HCT116 (cell line): Measurements from ENCODE around the gene POGLUT2. TPM values are rescaled to one million over a fixed set of nuclear protein-coding genes. Genes with fewer than 3 reads are reported as not detected.

Experiments used
- ATAC-seq: fragments of 200-7000 bp; cut with Tn5 transposase; 2 replicates; pipeline ENCODE4 v1.9.1; 2020; ENCODE audit warnings: mild to moderate bottlenecking, moderate library complexity
- BruUV-seq: library from RNA; stranded (reverse); fragments of 400-500 nt; replicated peaks from 2 replicates; lab custom pipeline; 2021; lab: Mats Ljungman, UMichigan
- CTCF ChIA-PET: fragments of 300-600 bp; sonication (Branson Sonifier 250); formaldehyde crosslinking; loops from one replicate; lab custom pipeline; 2021; ENCODE audit warnings: antibody characterized with exemption; lab: Charles Lee
- POLR2A ChIA-PET: fragments of 300-600, 350-600 bp; sonication (Branson Sonifier 250); formaldehyde crosslinking; loops from one replicate; lab custom pipeline; 2021; ENCODE audit warnings: antibody characterized with exemption; lab: Charles Lee
- RAD21 ChIA-PET, 2 experiments: fragments of 300-600 bp; sonication (Branson Sonifier 250); formaldehyde crosslinking; loops; one replicate each; lab custom pipeline; 2023; ENCODE audit warnings: low total read pairs in 2 of 2; ENCODE audit not compliant: uncharacterized antibody in 2 of 2, unreplicated experiment in 2 of 2, low non-redundant PET in 1 of 2; lab: Charles Lee
- DNase-seq: peaks from one replicate; pipeline ENCODE4 v3.0.0-alpha.2; 2010; ENCODE audit warnings: low read depth, low spot score
- H2AFZ ChIP-seq: fragments of 200-600 bp; shearing (Covaris generic), sonication (generic); 2 replicates; pipeline ENCODE4 v1.6.1; 2017; ENCODE audit warnings: low read depth, mixed run types, mixed read lengths, antibody characterized with exemption, low read length; ENCODE audit not compliant: poor library complexity, severe bottlenecking
- H3K27ac ChIP-seq: 2 replicates; pipeline ENCODE4 v1.5.1; 2012; ENCODE audit warnings: low read depth, low read length
- H3K27me3 ChIP-seq: fragments of 200-600 bp; sonication (generic); 2 replicates; pipeline ENCODE4 v1.6.1; 2016; ENCODE audit warnings: mixed run types, low read length, mixed read lengths; ENCODE audit not compliant: insufficient read depth
- H3K36me3 ChIP-seq, 2 experiments: fragments of 200-500 bp in 1 of 2; fragments of 200-600 bp in 1 of 2; sonication (Bioruptor generic) in 1 of 2; sonication (generic) in 1 of 2; 2 replicates each; pipeline versions ENCODE4 v1.5.1 to v1.6.1; 2014 to 2016; ENCODE audit warnings: low read length in 2 of 2, inconsistent platforms in 1 of 2, mixed read lengths in 1 of 2, mixed run types in 1 of 2; ENCODE audit not compliant: insufficient read depth in 2 of 2, control insufficient read depth in 1 of 2
- H3K4me1 ChIP-seq, 2 experiments: fragments of 200-600 bp in 1 of 2; sonication (generic) in 1 of 2; 2 replicates each; pipeline versions ENCODE4 v1.5.1 to v1.6.1; 2012 to 2017; ENCODE audit warnings: low read length in 2 of 2, inconsistent platforms in 1 of 2, mild to moderate bottlenecking in 1 of 2, mixed read lengths in 1 of 2, mixed run types in 1 of 2, moderate library complexity in 1 of 2; ENCODE audit not compliant: insufficient read depth in 2 of 2, control insufficient read depth in 1 of 2
- H3K4me2 ChIP-seq: fragments of 200-600 bp; sonication (generic); 2 replicates; pipeline ENCODE4 v1.6.1; 2017; ENCODE audit warnings: mixed run types, low read length, mixed read lengths
- H3K4me3 ChIP-seq, 2 experiments: fragments of 200-600 bp in 1 of 2; sonication (generic) in 1 of 2; replicated peaks in 1 of 2; 2 replicates each; pipeline ENCODE4 v1.5.1; 2011 to 2016; ENCODE audit warnings: low read length in 2 of 2, control low read depth in 1 of 2, low read depth in 1 of 2, mild to moderate bottlenecking in 1 of 2, mixed read lengths in 1 of 2, mixed run types in 1 of 2
- H3K79me2 ChIP-seq: fragments of 200-600 bp; sonication (generic); 2 replicates; pipeline ENCODE4 v1.6.1; 2017; ENCODE audit warnings: mild to moderate bottlenecking, mixed run types, low read length, moderate library complexity, mixed read lengths; ENCODE audit not compliant: insufficient read depth
- H3K9ac ChIP-seq: fragments of 200-600 bp; sonication (generic); 2 replicates; pipeline ENCODE4 v1.6.1; 2016; ENCODE audit warnings: low read length, mixed read lengths
- H3K9me2 ChIP-seq: fragments of 200-600 bp; sonication (generic), shearing (Covaris generic); 2 replicates; pipeline ENCODE4 v1.6.1; 2017; ENCODE audit warnings: mixed run types, mild to moderate bottlenecking, moderate library complexity; ENCODE audit not compliant: insufficient read depth
- H3K9me3 ChIP-seq, 2 experiments: fragments of 200-500 bp in 1 of 2; fragments of 200-600 bp in 1 of 2; sonication (Bioruptor generic) in 1 of 2; sonication (generic) in 1 of 2; 2 replicates each; pipeline ENCODE4 v1.6.1; 2014 to 2017; ENCODE audit warnings: low read length in 2 of 2, mixed read lengths in 2 of 2, inconsistent platforms in 1 of 2, low read depth in 1 of 2, mild to moderate bottlenecking in 1 of 2, mixed run types in 1 of 2, moderate library complexity in 1 of 2; ENCODE audit not compliant: control insufficient read depth in 1 of 2, insufficient read depth in 1 of 2
- H4K20me1 ChIP-seq: fragments of 200-600 bp; sonication (generic), shearing (Covaris generic); 2 replicates; pipeline ENCODE4 v1.6.1; 2017; ENCODE audit warnings: mixed run types, mild to moderate bottlenecking, moderate library complexity; ENCODE audit not compliant: insufficient read depth
- ATF3 ChIP-seq: IDR thresholded peaks from 2 replicates; pipeline ENCODE4 v1.6.1; 2012
- CEBPB ChIP-seq: IDR thresholded peaks from 2 replicates; pipeline ENCODE4 v1.6.1; 2012; ENCODE audit warnings: low read depth
- EGR1 ChIP-seq: IDR thresholded peaks from 2 replicates; pipeline ENCODE4 v1.6.1; 2012; ENCODE audit warnings: low read depth
- ELF1 ChIP-seq: IDR thresholded peaks from 2 replicates; pipeline ENCODE4 v1.6.1; 2012; ENCODE audit warnings: low read depth, borderline replicate concordance
- EZH2 ChIP-seq: fragments of 200-600 bp; sonication (generic); IDR thresholded peaks from 2 replicates; pipeline ENCODE4 v1.6.1; 2017; ENCODE audit warnings: antibody characterized with exemption, mixed run types
- EZH2phosphoT487 ChIP-seq: fragments of 200-600 bp; IDR thresholded peaks from 2 replicates; pipeline ENCODE4 v1.6.1; 2018; ENCODE audit warnings: antibody characterized with exemption, borderline replicate concordance
- JUND ChIP-seq: IDR thresholded peaks from 2 replicates; pipeline ENCODE4 v1.6.1; 2012
- POLR2A ChIP-seq: IDR thresholded peaks from 2 replicates; pipeline ENCODE4 v1.7.0; 2011; ENCODE audit warnings: borderline replicate concordance; ENCODE audit not compliant: insufficient read depth, insufficient read length; ENCODE audit errors: extremely low read depth
- RAD21 ChIP-seq: IDR thresholded peaks from 2 replicates; pipeline ENCODE4 v1.6.1; 2012; ENCODE audit warnings: low read depth, mild to moderate bottlenecking
- REST ChIP-seq: IDR thresholded peaks from 2 replicates; pipeline ENCODE4 v1.6.1; 2012; ENCODE audit warnings: low read depth
- SIN3A ChIP-seq: IDR thresholded peaks from 2 replicates; pipeline ENCODE4 v1.6.1; 2012; ENCODE audit warnings: low read depth
- SP1 ChIP-seq: IDR thresholded peaks from 2 replicates; pipeline ENCODE4 v1.6.1; 2012; ENCODE audit warnings: low read depth
- SRF ChIP-seq: IDR thresholded peaks from 2 replicates; pipeline ENCODE4 v1.6.1; 2012; ENCODE audit warnings: low read depth
- TCF7L2 ChIP-seq: IDR thresholded peaks from 2 replicates; pipeline ENCODE4 v1.7.0; 2011; ENCODE audit warnings: borderline replicate concordance, inconsistent platforms; ENCODE audit not compliant: insufficient read depth, insufficient read length; ENCODE audit errors: extremely low read depth
- YY1 ChIP-seq: IDR thresholded peaks from 2 replicates; pipeline ENCODE4 v1.6.1; 2011; ENCODE audit warnings: low read length, low read depth, moderate library complexity, mild to moderate bottlenecking; ENCODE audit not compliant: insufficient replicate concordance; ENCODE audit errors: extremely low read depth
- ZFX ChIP-seq: fragments of 450-650 bp; IDR thresholded peaks from 2 replicates; pipeline ENCODE4 v1.6.1; 2017
- ZNF274 ChIP-seq: fragments of 200-500 bp; sonication (Bioruptor generic); IDR thresholded peaks from 2 replicates; pipeline ENCODE4 v1.6.1; 2014; ENCODE audit warnings: mild to moderate bottlenecking, low read depth, low read length, inconsistent platforms
- intact Hi-C: fragments of 100-400 bp; cut with micrococcal nuclease; formaldehyde crosslinking; loops from 2 replicates; pipeline ENCODE4 v1.10.0; 2022
- total RNA-seq: library from RNA; stranded (reverse); gene quantifications from one replicate; pipeline ENCODE4 v1.2.1, GENCODE V29; 2021; ENCODE audit not compliant: unreplicated experiment
- TF ChIP-seq, protein P1 (sequence below), 3 experiments: fragments of 200-600 bp in 1 of 3; sonication (generic) in 1 of 3; IDR thresholded peaks in 2 of 3; conservative IDR thresholded peaks in 1 of 3; 2 replicates each; pipeline ENCODE4 v1.5.1; 2012 to 2017; ENCODE audit warnings: low read depth in 2 of 3, low read length in 2 of 3, antibody characterized with exemption in 1 of 3, borderline replicate concordance in 1 of 3, control low read depth in 1 of 3, mild to moderate bottlenecking in 1 of 3, mixed read lengths in 1 of 3, mixed run types in 1 of 3, moderate library complexity in 1 of 3; ENCODE audit not compliant: insufficient read depth in 1 of 3
- TF ChIP-seq, protein P2 (sequence below): IDR thresholded peaks from 2 replicates; pipeline ENCODE4 v1.6.1; 2011; ENCODE audit warnings: mild to moderate bottlenecking, low read length, moderate library complexity; ENCODE audit not compliant: insufficient replicate concordance; ENCODE audit errors: extremely low read depth
- TF ChIP-seq, protein P3 (sequence below): IDR thresholded peaks from 2 replicates; pipeline ENCODE4 v1.6.1; 2012

Gene POGLUT2
- total RNA-seq, 1 experiment from 2014 or later = 4.8 TPM

- no peaks in the 10 kb centered on the region for H3K79me2 ChIP-seq
- RAD21 ChIA-PET = no interaction called here
- H3K9ac ChIP-seq = no peak overlapping the region
- TF ChIP-seq POLR2A (no peak), ZNF274 (no peak), SIN3A (no peak), EGR1 (no peak), ATF3 (no peak), EZH2phosphoT487 (no peak), ELF1 (no peak), YY1 (no peak), SP1 (no peak), EZH2 (no peak), REST (no peak), RAD21 (no peak), TCF7L2 (no peak), JUND (no peak), CEBPB (no peak), SRF (no peak), ZFX (no peak)
- TF ChIP-seq, protein P1, sequence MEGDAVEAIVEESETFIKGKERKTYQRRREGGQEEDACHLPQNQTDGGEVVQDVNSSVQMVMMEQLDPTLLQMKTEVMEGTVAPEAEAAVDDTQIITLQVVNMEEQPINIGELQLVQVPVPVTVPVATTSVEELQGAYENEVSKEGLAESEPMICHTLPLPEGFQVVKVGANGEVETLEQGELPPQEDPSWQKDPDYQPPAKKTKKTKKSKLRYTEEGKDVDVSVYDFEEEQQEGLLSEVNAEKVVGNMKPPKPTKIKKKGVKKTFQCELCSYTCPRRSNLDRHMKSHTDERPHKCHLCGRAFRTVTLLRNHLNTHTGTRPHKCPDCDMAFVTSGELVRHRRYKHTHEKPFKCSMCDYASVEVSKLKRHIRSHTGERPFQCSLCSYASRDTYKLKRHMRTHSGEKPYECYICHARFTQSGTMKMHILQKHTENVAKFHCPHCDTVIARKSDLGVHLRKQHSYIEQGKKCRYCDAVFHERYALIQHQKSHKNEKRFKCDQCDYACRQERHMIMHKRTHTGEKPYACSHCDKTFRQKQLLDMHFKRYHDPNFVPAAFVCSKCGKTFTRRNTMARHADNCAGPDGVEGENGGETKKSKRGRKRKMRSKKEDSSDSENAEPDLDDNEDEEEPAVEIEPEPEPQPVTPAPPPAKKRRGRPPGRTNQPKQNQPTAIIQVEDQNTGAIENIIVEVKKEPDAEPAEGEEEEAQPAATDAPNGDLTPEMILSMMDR (IDR thresholded peaks at IDR 0.05 in 2 of 3, conservative IDR thresholded peaks at IDR 0.05 in 1 of 3; ENCODE audit: borderline replicate concordance in 1 of 3, insufficient read depth in 1 of 3, low read depth in 2 of 3, low read length in 2 of 3) = no peak
- TF ChIP-seq, protein P2, sequence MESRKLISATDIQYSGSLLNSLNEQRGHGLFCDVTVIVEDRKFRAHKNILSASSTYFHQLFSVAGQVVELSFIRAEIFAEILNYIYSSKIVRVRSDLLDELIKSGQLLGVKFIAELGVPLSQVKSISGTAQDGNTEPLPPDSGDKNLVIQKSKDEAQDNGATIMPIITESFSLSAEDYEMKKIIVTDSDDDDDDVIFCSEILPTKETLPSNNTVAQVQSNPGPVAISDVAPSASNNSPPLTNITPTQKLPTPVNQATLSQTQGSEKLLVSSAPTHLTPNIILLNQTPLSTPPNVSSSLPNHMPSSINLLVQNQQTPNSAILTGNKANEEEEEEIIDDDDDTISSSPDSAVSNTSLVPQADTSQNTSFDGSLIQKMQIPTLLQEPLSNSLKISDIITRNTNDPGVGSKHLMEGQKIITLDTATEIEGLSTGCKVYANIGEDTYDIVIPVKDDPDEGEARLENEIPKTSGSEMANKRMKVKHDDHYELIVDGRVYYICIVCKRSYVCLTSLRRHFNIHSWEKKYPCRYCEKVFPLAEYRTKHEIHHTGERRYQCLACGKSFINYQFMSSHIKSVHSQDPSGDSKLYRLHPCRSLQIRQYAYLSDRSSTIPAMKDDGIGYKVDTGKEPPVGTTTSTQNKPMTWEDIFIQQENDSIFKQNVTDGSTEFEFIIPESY = no peak
- TF ChIP-seq, protein P3, sequence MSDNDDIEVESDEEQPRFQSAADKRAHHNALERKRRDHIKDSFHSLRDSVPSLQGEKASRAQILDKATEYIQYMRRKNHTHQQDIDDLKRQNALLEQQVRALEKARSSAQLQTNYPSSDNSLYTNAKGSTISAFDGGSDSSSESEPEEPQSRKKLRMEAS = no peak
- no peak overlapping the region for H2AFZ ChIP-seq
- no peak for DNase-seq
- BruUV-seq = no TSS peak
- no peak overlapping the region for H3K27ac ChIP-seq
- H3K4me3 ChIP-seq = no peak overlapping the region
- H3K9me2 ChIP-seq = no peaks in the 10 kb centered on the region
- no peaks in the 10 kb centered on the region for H4K20me1 ChIP-seq
- 0 out of 4 replicates have a peak, but pooled peaks cover 0 to 2% of the 10 kb centered on the region in 2 experiments for H3K36me3 ChIP-seq
- no peaks in the 10 kb centered on the region for H3K9me3 ChIP-seq
- no peak overlapping the region for H3K4me2 ChIP-seq
- H3K27me3 ChIP-seq = no peaks in the 10 kb centered on the region
- CTCF ChIA-PET = no interaction called here
- no peaks in the 10 kb centered on the region for H3K4me1 ChIP-seq
- ATAC-seq = no peak
- intact Hi-C loops = no loop called here
- POLR2A ChIA-PET = no interaction called here
Observed at GRCh38 chr13:102784483-102784882, 14.3 kb downstream of the POGLUT2 start.
